Activated CD4-positive, alpha-beta memory T cell treated with anti-CD3 and anti-CD28 coated beads, Interleukin-2, amount 10 ng/mL, durations not matched to agents 7 days and 5 days (primary cell): Measurements from ENCODE around the gene LRRC73. TPM values are rescaled to one million over a fixed set of nuclear protein-coding genes. Genes with fewer than 3 reads are reported as not detected.

ENCODE experiments used
- CTCF ChIA-PET: fragments of 350-600 bp; sonication (Branson Sonifier 250); formaldehyde crosslinking; loops from one replicate; lab custom pipeline; 2021; ENCODE audit warnings: antibody characterized with exemption, inconsistent platforms; lab: Charles Lee
- POLR2A ChIA-PET: fragments of 350-600 bp; sonication (Branson Sonifier 250); formaldehyde crosslinking; loops from one replicate; lab custom pipeline; 2021; ENCODE audit warnings: antibody characterized with exemption; lab: Charles Lee
- DNase-seq: peaks from one replicate; pipeline ENCODE4 v3.0.0-alpha.2; 2020
- H3K27ac Mint-ChIP-seq: one replicate; pipeline ENCODE4 v1.8.0; 2021; ENCODE audit warnings: mild to moderate bottlenecking, mixed read lengths
- H3K27me3 Mint-ChIP-seq: one replicate; pipeline ENCODE4 v1.8.0; 2021; ENCODE audit warnings: mixed read lengths
- H3K36me3 Mint-ChIP-seq: one replicate; pipeline ENCODE4 v1.8.0; 2021; ENCODE audit warnings: low read depth, mixed read lengths
- H3K4me1 Mint-ChIP-seq: one replicate; pipeline ENCODE4 v1.8.0; 2021; ENCODE audit warnings: mixed read lengths
- H3K4me3 Mint-ChIP-seq: one replicate; pipeline ENCODE4 v1.8.0; 2021; ENCODE audit warnings: mild to moderate bottlenecking, mixed read lengths
- H3K9me3 Mint-ChIP-seq: one replicate; pipeline ENCODE4 v1.8.0; 2021; ENCODE audit warnings: mixed read lengths
- total RNA-seq, 2 experiments: library from RNA; stranded (reverse); gene quantifications; one replicate each; pipeline ENCODE4 v1.2.3, GENCODE V29; 2021

Gene LRRC73
- total RNA-seq, 2 experiments from 2014 or later = 0.23 to 0.25 TPM

GRCh38 chr6:43488667-43489276, 21.4 kb downstream of the LRRC73 start:
- Mint-ChIP-seq H3K36me3 (no peaks in the 10 kb centered on the region), H3K4me1 (peaks cover 7% of the 10 kb centered on the region), H3K27me3 (no peaks in the 10 kb centered on the region), H3K4me3 (no peak overlapping the region), H3K9me3 (no peaks in the 10 kb centered on the region), H3K27ac (no peak overlapping the region)
- ChIA-PET CTCF (no interaction called here), POLR2A (no interaction called here)
- DNase-seq = no peak

GRCh38 chr6:43481591-43482236, 28.4 kb downstream of the LRRC73 start:
- H3K4me3 Mint-ChIP-seq = no peak overlapping the region
- ChIA-PET CTCF (interaction anchor here (0.7 to 2.4 kb wide), 2 partner anchors 17 to 25 kb away, joined by 3 to 7 read pairs; no protein-coding TSS in a partner anchor), POLR2A (no interaction called here)
- H3K27me3 Mint-ChIP-seq = no peaks in the 10 kb centered on the region
- no peaks in the 10 kb centered on the region for H3K9me3 Mint-ChIP-seq
- no peak for DNase-seq
- H3K36me3 Mint-ChIP-seq = peaks cover 3% of the 10 kb centered on the region
- H3K27ac Mint-ChIP-seq = no peak overlapping the region
- H3K4me1 Mint-ChIP-seq = peaks cover 44% of the 10 kb centered on the region

- H3K27ac Mint-ChIP-seq = no peak overlapping the region
- no peaks in the 10 kb centered on the region for H3K27me3 Mint-ChIP-seq
- DNase-seq = no peak
- H3K4me1 Mint-ChIP-seq = peaks cover 47% of the 10 kb centered on the region
- H3K9me3 Mint-ChIP-seq = no peaks in the 10 kb centered on the region
- CTCF ChIA-PET = interaction anchor here (0.7 to 2.4 kb wide), 3 partner anchors 17 to 83 kb away, joined by 3 to 7 read pairs (median 3); no protein-coding TSS in a partner anchor
- POLR2A ChIA-PET = no interaction called here
- H3K36me3 Mint-ChIP-seq = peaks cover 3% of the 10 kb centered on the region
- no peak overlapping the region for H3K4me3 Mint-ChIP-seq
Measured at GRCh38 chr6:43481075-43481474, 29.1 kb downstream of the LRRC73 start.

- peaks cover 47% of the 10 kb centered on the region for H3K4me1 Mint-ChIP-seq
- peak; percentile 20 for DNase-seq
Measured at GRCh38 chr6:43478008-43478372, 32.2 kb downstream of the LRRC73 start.

GRCh38 chr6:43477235-43478007, 32.7 kb downstream of the LRRC73 start, which contains the start of gene TJAP1:
TJAP1 (plus strand) TSS chr6:43477570; CDS start chr6:43499002, 21,432 bp downstream.
- DNase-seq = peak; percentile 96
- Mint-ChIP-seq H3K36me3 (peaks cover 3% of the 10 kb centered on the region), H3K27ac (peak within 1 kb of the TSS; percentile 85), H3K4me3 (peak within 1 kb of the TSS; percentile 94), H3K27me3 (no peaks in the 10 kb centered on the region), H3K9me3 (no peaks in the 10 kb centered on the region), H3K4me1 (peaks cover 46% of the 10 kb centered on the region)
- ChIA-PET POLR2A (interaction anchor here (0.6 to 1.7 kb wide), 10 partner anchors 10 to 108 kb away, joined by 3 to 10 read pairs (median 3); partner anchors contain the start of genes ABCC10 and ZNF318), CTCF (interaction anchor here (1.1 to 1.8 kb wide), 5 partner anchors 24 to 248 kb away, joined by 3 to 8 read pairs (median 4); partner anchors contain the start of genes CRIP3 and DNPH1)

More at GRCh38 chr6:43478008-43478372, 32.2 kb downstream of the LRRC73 start:
- Mint-ChIP-seq H3K27ac (peak overlapping the region; percentile 85), H3K27me3 (no peaks in the 10 kb centered on the region), H3K36me3 (peaks cover 3% of the 10 kb centered on the region), H3K4me3 (peak overlapping the region; percentile 94), H3K9me3 (no peaks in the 10 kb centered on the region)
- ChIA-PET POLR2A (interaction anchor here (0.6 to 1.7 kb wide), 9 partner anchors 9 to 109 kb away, joined by 3 to 10 read pairs (median 3); partner anchors contain the start of genes ABCC10 and ZNF318), CTCF (interaction anchor here (1.1 to 1.8 kb wide), 5 partner anchors 24 to 249 kb away, joined by 3 to 8 read pairs (median 4); partner anchors contain the start of genes CRIP3 and DNPH1)

- Mint-ChIP-seq H3K27ac (peak overlapping the region; percentile 54), H3K9me3 (no peaks in the 10 kb centered on the region), H3K4me1 (peaks cover 41% of the 10 kb centered on the region), H3K36me3 (peaks cover 3% of the 10 kb centered on the region), H3K27me3 (no peaks in the 10 kb centered on the region), H3K4me3 (peak overlapping the region; percentile 94)
- no peak for DNase-seq
- POLR2A ChIA-PET = interaction anchor here (0.9 to 1.7 kb wide), 3 partner anchors 11 to 27 kb away, joined by 3 to 10 read pairs (median 3); no protein-coding TSS in a partner anchor
- CTCF ChIA-PET = interaction anchor here (1.1 to 1.8 kb wide), 5 partner anchors 24 to 248 kb away, joined by 3 to 8 read pairs (median 4); partner anchors contain the start of genes CRIP3 and DNPH1
Measured at GRCh38 chr6:43476746-43477145, 33.4 kb downstream of the LRRC73 start.

GRCh38 chr6:43475516-43475915, 34.6 kb downstream of the LRRC73 start:
- peaks cover 8% of the 10 kb centered on the region for H3K27me3 Mint-ChIP-seq
- ChIA-PET CTCF (interaction anchor here (1.5 kb wide), 1 partner anchor 11 kb away, joined by 4 read pairs; no protein-coding TSS in a partner anchor), POLR2A (no interaction called here)
- H3K4me3 Mint-ChIP-seq = no peak overlapping the region
- peaks cover 34% of the 10 kb centered on the region for H3K4me1 Mint-ChIP-seq
- H3K27ac Mint-ChIP-seq = no peak overlapping the region
- no peaks in the 10 kb centered on the region for H3K9me3 Mint-ChIP-seq
- no peak for DNase-seq
- peaks cover 3% of the 10 kb centered on the region for H3K36me3 Mint-ChIP-seq

GRCh38 chr6:43472515-43472914, 37.6 kb downstream of the LRRC73 start:
- H3K27ac Mint-ChIP-seq = no peak overlapping the region
- DNase-seq = no peak
- CTCF ChIA-PET = no interaction called here
- peaks cover 11% of the 10 kb centered on the region for H3K27me3 Mint-ChIP-seq
- POLR2A ChIA-PET = interaction anchor here (0.7 kb wide), 1 partner anchor 22 kb away, joined by 3 read pairs; no protein-coding TSS in a partner anchor
- H3K4me3 Mint-ChIP-seq = no peak overlapping the region
- no peaks in the 10 kb centered on the region for H3K36me3 Mint-ChIP-seq
- peaks cover 11% of the 10 kb centered on the region for H3K4me1 Mint-ChIP-seq
- no peaks in the 10 kb centered on the region for H3K9me3 Mint-ChIP-seq

- H3K36me3 Mint-ChIP-seq = no peaks in the 10 kb centered on the region
- POLR2A ChIA-PET = interaction anchor here (1.1 kb wide), 1 partner anchor 44 kb away, joined by 3 read pairs; the partner anchor contains the start of gene ABCC10
- DNase-seq = no peak
- peaks cover 13% of the 10 kb centered on the region for H3K27me3 Mint-ChIP-seq
- H3K27ac Mint-ChIP-seq = no peak overlapping the region
- no peaks in the 10 kb centered on the region for H3K9me3 Mint-ChIP-seq
- CTCF ChIA-PET = no interaction called here
- no peaks in the 10 kb centered on the region for H3K4me1 Mint-ChIP-seq
- no peak overlapping the region for H3K4me3 Mint-ChIP-seq
Measured at GRCh38 chr6:43471399-43471798, 38.7 kb downstream of the LRRC73 start.

- H3K27me3 Mint-ChIP-seq = peaks cover 13% of the 10 kb centered on the region
- no peaks in the 10 kb centered on the region for H3K9me3 Mint-ChIP-seq
- CTCF ChIA-PET = interaction anchor here (0.7 kb wide), 1 partner anchor 149 kb away, joined by 3 read pairs; no protein-coding TSS in a partner anchor
- no peak overlapping the region for H3K27ac Mint-ChIP-seq
- POLR2A ChIA-PET = interaction anchor here (0.9 kb wide), 1 partner anchor 15 kb away, joined by 3 read pairs; no protein-coding TSS in a partner anchor
- no peaks in the 10 kb centered on the region for H3K4me1 Mint-ChIP-seq
- no peaks in the 10 kb centered on the region for H3K36me3 Mint-ChIP-seq
- H3K4me3 Mint-ChIP-seq = no peak overlapping the region
- no peak for DNase-seq
Measured at GRCh38 chr6:43469947-43470346, 40.2 kb downstream of the LRRC73 start.

GRCh38 chr6:43468748-43469681, 41.1 kb downstream of the LRRC73 start:
- ChIA-PET CTCF (interaction anchor here (0.7 kb wide), 1 partner anchor 148 kb away, joined by 3 read pairs; no protein-coding TSS in a partner anchor), POLR2A (no interaction called here)
- DNase-seq = no peak
- no peaks in the 10 kb centered on the region for H3K4me1 Mint-ChIP-seq
- no peaks in the 10 kb centered on the region for H3K36me3 Mint-ChIP-seq
- H3K9me3 Mint-ChIP-seq = no peaks in the 10 kb centered on the region
- no peak overlapping the region for H3K4me3 Mint-ChIP-seq
- no peak overlapping the region for H3K27ac Mint-ChIP-seq
- peaks cover 14% of the 10 kb centered on the region for H3K27me3 Mint-ChIP-seq
